DMS53 treated with DMSO at 0.1 percent for 48 hours (cell line): ENCODE data around the gene RASSF4.

Source experiments
- DNase-seq: peaks from one replicate; lab custom pipeline; 2025; ENCODE audit not compliant: unreplicated experiment; lab: John Stamatoyannopoulos, UW

Gene RASSF4

GRCh38 chr10:44959247-44960087 lies at the start of gene RASSF4:
RASSF4 (plus strand) TSS chr10:44959802; CDS start chr10:44970203, 10,401 bp downstream.
- DNase-seq: peak; percentile 64

GRCh38 chr10:44909910-44910309 lies 49.7 kb upstream of the RASSF4 start:
- no peak for DNase-seq

- no peak for DNase-seq
These were observed 49.0 kb upstream of the RASSF4 start for GRCh38 chr10:44910602-44911001.

- DNase-seq: peak; percentile 82
These were observed 48.5 kb upstream of the RASSF4 start, which contains the start of gene TMEM72 for GRCh38 chr10:44911081-44911540. TMEM72 (plus strand) TSS chr10:44911337; CDS start chr10:44911513, 176 bp downstream.

GRCh38 chr10:44911951-44912350 lies 47.7 kb upstream of the RASSF4 start:
- DNase-seq: no peak

- no peak for DNase-seq
These were observed 46.1 kb upstream of the RASSF4 start for GRCh38 chr10:44913350-44914081.

- no peak for DNase-seq
These were observed 44.7 kb upstream of the RASSF4 start for GRCh38 chr10:44914891-44915290.

GRCh38 chr10:44916429-44916828 lies 43.2 kb upstream of the RASSF4 start:
- no peak for DNase-seq

- DNase-seq: no peak
These were observed 41.8 kb upstream of the RASSF4 start for GRCh38 chr10:44917848-44918247.

GRCh38 chr10:44920252-44920651 lies 39.4 kb upstream of the RASSF4 start:
- no peak for DNase-seq

GRCh38 chr10:44921061-44921460 lies 38.5 kb upstream of the RASSF4 start:
- DNase-seq: no peak

GRCh38 chr10:44921506-44921905 lies 38.1 kb upstream of the RASSF4 start:
- DNase-seq: no peak

- no peak for DNase-seq
These were observed 37.6 kb upstream of the RASSF4 start for GRCh38 chr10:44922021-44922420.

GRCh38 chr10:44922796-44923545 lies 36.6 kb upstream of the RASSF4 start:
- DNase-seq: no peak

GRCh38 chr10:44923611-44924010 lies 36.0 kb upstream of the RASSF4 start:
- no peak for DNase-seq

- no peak for DNase-seq
These were observed 35.2 kb upstream of the RASSF4 start for GRCh38 chr10:44924261-44925040.

- DNase-seq: peak; percentile 3
These were observed 34.4 kb upstream of the RASSF4 start for GRCh38 chr10:44925224-44925623.

GRCh38 chr10:44925811-44926750 lies 33.5 kb upstream of the RASSF4 start:
- DNase-seq: no peak

- no peak for DNase-seq
These were observed 32.8 kb upstream of the RASSF4 start for GRCh38 chr10:44926751-44927351.
